ENCODE data around the gene NECAP2.

Gene NECAP2, protein sequence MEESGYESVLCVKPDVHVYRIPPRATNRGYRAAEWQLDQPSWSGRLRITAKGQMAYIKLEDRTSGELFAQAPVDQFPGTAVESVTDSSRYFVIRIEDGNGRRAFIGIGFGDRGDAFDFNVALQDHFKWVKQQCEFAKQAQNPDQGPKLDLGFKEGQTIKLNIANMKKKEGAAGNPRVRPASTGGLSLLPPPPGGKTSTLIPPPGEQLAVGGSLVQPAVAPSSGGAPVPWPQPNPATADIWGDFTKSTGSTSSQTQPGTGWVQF

DNA sequence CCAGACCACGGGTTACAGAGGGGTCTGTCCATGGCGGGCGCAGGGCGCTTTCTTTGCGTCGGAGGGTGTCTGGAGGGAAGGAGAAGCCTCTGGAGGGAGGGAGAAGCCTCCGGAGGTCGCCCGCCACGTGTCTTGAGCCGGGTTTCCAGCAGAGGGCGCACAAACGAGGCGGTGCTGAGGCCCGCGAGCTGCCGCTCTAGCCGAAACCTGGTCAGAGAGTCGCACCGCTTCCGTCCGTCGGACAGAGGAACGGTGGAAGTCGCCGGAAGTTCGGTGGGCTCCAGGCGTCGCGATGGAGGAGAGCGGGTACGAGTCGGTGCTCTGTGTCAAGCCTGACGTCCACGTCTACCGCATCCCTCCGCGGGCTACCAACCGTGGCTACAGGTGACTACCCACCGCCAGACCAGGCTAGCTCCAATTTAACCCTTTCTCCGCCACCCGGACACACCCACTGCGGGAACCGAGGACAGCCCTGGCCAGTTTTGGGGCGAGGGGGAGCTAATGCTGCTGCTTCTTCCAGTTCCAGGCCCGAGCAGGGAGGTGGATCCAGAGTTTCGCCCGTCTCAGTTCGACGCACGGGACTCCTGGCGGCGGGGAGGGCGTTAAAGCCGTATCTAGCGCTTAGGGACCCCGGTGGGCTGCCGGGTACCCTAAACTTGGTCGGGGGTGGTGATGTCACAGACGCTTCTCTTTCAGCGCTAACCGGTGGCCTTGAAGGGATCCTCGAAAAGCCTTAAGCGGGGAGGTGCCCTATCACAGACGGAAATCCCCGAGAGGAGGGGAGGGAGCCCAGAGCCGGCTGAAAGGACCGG, at the start of gene NECAP2:
Gene NECAP2 (plus strand): TSS at position 255 of the 812 bp plus-strand sequence. CDS start 38 bp downstream, at position 293.
- FAIRE-seq = peak; percentile 74

DNA sequence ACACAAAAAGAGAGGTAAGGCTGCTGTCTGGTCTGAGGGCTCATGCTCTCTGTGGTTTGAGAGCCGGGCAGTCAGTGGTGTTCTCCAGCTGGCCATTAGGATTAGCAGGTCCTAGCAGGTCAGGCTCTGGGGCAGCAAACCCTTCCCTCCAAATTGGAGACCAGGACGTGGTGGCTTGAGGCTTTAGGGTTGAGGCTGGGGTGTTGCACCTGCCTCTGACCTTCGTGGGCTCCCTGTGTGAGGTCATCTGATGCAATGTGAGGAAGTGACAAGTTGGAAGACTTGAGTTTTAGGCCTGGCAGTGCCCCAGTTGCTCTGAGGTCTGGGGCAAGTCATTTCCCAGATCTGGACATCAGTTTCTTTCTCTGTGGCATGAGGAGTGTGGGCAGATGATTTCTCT, 49.1 kb upstream of the NECAP2 start:
- FAIRE-seq = no peak

DNA sequence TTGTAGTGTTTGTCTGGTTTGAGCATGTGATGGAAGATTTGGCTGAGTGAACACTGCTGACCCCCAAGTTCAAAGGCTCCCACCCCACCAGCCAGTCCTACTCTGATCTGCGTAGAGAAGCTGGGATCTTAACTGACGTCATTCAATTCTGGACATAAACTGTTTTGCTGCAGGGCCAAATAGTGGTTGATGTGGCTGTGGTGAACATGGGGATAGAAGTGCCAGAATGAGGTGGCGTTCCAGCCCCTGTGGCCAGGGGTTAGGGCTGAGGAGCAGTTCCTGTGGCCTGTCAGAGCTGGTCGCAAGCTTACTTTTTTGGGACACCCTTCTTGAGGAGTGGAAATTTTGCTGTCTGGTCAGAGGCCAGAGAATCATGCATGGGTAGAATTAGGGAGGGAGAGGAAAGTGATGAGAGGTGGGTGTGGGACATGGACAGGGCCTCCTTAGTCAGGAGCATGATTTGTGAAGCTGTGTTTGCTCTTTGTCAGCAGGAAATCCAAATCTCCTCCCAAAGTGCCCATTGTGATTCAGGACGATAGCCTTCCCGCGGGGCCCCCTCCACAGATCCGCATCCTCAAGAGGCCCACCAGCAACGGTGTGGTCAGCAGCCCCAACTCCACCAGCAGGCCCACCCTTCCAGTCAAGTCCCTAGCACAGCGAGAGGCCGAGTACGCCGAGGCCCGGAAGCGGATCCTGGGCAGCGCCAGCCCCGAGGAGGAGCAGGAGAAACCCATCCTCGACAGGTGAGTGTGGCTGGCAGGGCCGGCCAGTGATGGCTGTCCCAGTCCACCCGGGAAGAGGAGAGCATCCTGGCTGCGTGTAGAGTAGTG, 47.6 kb upstream of the NECAP2 start:
- no peak for FAIRE-seq

DNA sequence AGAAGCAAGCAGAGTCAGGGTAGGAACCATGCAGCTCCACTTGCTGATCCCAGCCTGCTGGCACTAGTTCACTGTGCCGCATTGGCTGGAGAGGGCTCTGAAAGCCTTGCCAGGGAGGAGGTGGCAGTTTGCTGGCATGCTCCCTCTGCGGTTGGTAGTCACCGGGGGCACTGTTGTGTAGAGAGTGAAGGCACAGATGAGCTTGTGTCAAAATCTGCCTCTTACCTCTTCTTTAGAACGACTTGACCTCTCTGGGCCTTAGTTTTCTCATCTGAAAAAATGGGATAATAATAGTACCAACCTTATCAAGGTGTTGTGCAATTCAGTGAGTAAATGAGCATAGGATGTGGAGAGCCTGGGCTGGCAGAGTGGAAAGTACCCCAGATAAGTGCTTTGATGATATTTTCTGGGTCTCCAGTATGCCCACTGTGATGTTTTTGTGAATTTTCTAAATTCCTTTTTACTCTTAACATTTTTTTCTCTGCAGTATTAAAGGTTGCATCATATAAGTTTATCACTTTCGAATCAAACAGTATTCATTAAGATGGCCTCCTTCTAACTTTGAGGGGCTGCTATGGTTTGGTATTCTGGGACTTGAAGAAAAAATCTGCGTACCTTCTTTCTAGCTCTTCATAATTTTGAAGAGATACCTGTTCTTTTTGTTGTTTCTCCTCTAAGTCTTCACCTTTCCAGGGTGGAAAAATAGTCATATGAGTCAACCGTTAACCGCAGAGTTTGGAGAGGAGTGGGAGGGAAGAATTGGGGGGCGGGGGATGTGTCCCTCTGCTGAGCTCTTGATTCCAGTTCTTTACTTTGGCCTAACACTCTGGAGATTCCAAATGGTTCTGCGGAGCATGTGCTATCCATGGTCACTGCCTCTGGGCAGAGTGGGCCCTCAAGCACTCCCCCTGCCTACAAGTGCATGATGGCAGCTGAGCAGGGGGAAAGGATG, 46.7 kb upstream of the NECAP2 start:
- no peak for FAIRE-seq

DNA sequence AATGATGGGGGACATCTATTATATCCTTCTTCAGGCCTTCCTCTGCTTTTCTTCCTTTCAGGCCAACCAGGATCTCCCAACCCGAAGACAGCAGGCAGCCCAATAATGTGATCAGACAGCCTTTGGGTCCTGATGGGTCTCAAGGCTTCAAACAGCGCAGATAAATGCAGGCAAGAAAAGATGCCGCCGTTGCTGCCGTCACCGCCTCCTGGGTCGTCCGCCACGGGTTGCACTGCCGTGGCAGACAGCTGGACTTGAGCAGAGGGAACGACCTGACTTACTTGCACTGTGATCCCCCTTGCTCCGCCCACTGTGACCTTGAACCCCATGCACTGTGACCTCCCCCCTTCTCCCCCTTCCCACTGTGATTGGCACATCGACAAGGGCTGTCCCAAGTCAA, 45.5 kb upstream of the NECAP2 start:
- no peak for FAIRE-seq

DNA sequence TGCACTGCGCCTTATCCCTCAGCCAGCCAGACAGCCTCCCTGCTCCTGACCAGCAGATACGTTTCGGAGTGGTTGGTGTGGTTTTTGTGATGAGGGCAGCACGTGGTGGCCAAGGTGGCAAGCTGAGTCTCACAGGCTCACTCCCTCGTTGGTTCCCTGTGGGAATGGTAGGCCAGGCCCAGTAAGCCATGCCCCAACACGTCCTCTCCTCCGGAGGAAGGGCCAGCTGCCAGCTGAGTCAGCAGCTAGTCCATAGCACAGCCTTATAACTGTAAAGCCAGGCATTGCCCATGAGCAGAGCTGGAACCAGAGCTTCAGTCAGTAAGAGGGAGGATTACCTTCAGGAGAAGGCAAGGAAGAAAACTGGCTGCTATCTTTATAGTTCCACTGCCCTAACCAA, 43.9 kb upstream of the NECAP2 start:
- no peak for FAIRE-seq

DNA sequence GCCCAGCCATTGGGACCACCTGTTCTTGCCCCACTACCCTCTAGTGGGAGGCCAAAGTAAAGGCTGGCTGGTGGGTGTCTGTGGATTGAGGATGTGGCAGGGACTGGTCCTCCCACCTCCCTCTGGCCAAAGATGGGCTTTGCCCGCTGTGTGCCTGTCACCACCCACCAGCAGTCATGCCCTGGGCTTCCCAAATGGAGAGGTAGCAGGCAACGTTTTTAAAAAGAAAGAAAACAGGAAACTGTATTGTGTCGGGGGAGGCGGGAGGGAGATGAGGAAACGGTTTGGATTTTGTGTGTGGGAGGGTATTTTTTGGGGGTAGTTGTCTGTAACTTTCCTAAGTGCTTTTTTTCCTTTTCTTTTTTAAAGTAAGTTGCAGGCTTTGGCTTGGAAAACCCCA, 43.4 kb upstream of the NECAP2 start:
- no peak for FAIRE-seq

DNA sequence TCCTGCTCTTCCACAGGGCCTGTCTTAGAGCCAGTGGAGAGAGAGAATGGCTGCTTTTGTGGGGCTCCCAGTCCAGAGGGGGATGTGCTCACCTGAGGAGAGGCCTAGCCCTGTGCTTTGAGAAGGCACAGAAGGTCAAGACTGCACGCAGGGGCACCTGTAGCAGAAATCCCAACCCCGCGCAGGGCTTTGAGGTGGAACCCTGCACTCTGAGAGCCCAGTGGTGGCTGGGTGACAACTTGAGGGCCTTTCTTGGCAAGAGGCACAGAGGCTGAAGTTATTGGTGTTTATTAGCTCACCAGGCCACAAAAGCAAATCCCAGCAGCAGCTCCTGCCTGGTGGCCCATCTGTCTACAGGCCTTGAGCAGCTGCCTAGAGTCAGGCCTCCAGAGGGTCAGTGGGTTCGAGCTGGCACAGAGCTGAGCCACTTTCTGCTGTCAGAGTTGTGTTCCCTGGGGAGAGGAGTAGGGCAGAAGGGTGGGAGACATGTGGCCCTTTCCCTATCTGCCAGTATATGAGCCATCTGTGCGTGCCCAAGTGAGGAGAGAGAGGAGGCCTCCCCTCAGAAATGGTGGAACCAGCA, 42.1 kb upstream of the NECAP2 start:
- FAIRE-seq = no peak

DNA sequence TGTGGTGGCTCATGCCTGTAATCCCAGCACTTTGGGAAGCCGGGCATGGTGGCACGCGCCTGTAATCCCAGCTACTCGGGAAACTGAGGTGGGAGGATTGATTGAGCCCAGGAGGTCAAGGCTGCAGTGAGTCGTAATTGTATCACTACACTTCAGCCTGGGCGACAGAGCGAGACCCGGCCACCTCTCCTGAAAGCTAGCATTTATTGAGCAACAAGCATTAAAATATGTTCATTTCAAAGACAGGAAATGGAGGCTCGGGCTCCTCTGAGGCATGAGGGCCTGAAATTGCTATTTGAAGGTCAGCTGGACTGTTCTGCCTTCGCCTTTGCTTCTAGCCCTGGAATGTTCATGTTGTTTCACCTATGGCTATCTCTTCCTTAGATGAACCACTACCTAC, 37.8 kb upstream of the NECAP2 start:
- no peak for FAIRE-seq

DNA sequence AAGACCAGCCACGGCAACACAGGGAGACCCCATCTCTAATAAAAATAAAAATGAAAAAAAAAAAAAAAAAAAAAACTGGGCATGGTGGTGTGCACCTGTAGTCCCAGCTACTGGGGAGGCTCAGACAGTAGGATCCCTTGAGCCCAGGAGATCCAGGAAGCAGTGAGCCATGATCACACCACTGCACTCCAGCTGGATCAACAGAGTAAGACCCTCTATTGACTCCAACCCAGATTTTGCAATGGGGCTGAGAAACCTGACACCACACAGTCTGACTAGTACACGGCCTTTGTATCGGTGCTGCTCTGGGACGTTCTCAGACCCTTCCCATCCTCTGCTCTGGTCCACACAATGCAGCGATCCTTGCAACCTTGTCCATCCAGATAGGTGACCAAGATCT, 35.1 kb upstream of the NECAP2 start:
- no peak for FAIRE-seq

DNA sequence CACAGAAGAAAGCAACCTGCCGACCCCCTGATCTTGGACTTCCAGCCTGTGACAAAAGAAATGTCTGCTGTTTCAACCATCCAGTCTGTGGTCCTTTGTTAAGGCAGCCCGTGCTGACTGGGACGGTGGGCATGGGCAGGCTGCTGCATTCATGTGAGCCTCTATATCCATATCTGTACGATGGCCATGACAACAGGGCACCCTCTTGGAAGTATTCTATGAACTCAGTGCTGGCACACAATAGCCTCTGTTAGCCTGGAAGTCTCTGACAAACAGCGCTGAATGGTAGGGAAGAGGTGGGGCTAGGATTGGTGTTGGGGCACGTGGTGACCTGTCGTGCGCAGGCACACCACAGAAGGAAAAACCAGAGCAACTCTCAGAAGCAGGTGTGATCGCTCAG, 33.7 kb upstream of the NECAP2 start:
- no peak for FAIRE-seq

DNA sequence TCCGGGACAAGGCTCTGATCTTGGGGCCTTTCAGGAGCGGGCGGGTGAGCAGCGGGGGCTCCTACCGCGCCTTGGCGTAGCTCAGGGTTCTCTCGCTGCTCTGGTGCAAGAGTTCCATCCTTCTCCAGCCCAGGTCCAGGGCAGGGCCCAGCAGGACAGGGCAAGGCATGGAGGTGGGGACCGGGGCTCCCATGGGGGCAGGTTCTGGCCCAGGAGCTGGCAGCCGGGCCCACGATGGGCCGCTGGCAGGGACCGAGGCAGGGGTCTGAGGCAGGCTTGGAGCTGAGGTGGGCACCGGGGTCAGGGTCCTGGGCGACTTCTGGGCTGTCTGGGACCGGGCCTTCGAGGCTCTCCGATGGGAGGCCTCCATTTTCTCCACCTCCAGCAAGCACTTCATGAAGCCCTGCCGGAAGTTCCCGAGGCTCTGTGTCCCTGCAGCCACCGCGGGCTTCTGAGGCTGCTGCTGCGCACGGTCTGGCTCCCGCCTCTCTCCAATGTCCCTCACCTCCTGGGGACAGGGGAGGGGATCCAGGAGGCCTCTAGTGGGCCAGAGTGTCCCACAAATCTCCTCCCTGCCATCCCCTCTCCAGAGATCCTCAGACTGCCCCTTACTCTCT, 30.9 kb upstream of the NECAP2 start:
- no peak for FAIRE-seq

DNA sequence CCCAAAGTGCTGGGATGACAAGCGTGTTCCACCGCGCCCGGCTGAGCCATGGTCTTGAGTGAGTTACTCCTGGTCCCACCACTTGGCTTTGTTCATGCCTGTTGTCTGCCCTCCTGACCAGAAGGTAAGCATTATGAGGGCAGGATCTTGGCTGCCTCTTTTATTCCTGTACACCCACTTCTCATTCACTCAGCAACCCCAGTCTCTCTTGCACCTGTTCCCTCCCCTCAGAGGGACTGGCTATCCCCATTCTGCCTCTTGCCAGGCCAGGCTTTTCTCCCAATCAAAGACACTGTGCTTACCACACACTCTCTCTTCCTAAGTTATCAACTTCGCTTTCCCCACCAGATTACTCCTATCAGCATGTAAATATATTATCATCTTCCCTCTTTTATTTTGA, 29.7 kb upstream of the NECAP2 start:
- FAIRE-seq = no peak

DNA sequence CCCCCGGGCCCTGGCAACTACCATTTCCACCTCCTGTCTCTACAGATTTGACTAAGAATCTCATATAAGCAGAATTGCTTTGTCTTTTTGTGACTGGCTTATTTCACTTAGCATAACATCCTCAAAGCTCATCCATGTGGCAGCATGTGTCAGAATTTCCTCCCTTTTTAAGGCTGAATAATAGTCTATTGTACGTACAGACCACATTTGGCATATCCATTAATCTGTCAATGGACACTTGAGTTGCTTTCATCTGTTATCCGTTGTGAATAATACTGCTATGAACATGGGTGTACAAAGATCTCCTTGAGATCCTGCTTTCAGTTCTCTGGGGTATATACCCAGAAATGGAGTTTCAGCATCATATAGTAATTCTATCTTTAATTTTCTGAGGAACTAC, 27.3 kb upstream of the NECAP2 start:
- no peak for FAIRE-seq

DNA sequence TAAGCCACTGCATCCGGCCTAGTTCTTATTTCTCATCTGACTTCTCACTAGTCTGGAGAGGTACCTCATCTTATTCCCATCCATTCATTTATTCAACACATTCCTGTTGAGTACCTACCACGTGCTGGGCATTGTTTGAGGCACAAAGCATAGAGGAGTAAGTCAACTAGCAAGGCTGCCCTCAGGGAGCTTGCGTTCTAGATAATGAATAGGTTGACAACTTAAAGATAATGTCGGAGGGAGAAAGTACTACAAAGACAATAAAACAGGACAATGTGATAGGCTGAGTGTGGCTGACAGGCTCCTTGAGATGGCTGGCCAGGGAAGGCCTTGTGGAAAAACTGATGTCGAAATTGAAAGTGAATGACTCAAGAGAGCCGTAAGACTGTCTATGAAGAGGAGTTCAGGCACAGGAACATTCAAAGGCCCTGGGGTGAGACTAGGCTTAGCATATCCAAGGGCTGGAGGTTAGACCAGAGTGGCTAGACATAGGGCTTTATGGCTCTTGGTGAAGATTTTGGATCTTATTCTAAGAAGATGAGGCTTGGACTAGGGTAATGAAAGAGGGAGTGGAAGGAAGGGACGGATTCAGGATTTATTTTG, 21.6 kb upstream of the NECAP2 start:
- no peak for FAIRE-seq

DNA sequence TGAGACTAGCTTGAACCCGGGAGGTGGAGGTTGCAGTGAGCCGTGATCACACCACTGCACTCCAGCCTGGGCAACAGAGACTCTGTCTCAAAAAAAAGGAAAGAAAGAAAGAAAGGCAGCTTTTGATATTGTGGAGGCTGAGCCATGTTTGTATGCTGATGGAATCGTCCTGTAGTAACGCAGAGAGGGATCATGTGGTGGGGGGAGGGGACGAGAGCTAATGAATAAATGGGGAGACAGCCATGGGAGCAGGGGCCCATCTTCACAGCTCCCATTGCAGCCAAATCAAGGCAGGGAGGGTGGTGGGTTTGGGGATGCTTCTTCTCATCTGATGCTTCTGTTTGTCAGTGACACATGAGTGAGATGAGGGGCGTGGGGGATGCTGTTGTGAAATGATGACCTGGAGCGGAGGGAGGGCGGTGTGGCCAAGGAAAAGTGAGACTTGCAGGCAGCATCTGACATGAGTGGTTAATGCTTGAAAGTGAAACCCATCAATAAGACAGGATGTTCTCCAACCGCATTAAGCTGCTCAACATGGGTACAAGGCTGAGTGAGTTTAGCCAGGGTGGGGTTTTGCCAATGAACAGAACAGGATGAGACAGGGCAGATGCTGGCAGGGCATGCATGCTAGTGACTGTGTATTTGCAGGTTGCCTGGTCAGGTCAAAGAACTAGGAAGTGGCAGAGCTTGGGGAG, 20.0 kb upstream of the NECAP2 start:
- no peak for FAIRE-seq

DNA sequence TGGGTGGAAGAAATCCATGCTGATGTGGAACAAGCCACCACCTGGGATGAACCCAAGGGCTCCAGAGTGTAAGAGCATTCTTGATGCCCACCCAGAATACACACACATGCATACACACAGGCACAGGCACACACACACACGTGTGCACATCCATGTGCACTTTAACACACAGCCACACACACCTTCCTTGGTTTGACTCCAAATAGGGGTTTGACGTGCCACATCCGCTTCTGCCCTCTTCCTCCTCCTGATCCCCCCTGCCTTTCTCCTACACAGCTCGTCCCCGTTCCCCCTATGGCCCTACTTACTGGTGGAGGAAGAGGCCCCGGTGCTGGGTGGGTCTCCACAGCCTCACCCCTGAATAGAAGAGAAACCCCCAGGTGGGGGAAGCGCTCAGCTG, 19.3 kb upstream of the NECAP2 start:
- no peak for FAIRE-seq

DNA sequence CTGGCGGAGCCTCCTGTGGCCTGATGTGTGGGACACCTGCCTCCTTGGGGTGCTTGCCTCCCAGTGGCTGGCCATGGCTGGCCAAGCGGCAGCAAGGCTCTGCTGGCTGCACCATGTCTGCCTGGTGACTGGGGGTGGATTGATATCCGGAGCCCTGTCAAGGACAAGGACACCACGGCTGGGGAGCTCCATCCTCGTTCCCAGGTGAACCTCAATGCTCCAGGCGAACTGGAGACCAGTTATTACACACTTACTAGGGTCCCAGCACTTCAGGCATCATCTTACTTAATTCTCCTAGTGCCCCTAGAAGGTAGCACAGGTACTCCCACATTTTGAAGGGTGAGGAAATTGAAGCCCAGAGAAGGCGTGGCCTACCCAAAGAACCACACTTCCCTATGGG, 18.5 kb upstream of the NECAP2 start:
- no peak for FAIRE-seq

DNA sequence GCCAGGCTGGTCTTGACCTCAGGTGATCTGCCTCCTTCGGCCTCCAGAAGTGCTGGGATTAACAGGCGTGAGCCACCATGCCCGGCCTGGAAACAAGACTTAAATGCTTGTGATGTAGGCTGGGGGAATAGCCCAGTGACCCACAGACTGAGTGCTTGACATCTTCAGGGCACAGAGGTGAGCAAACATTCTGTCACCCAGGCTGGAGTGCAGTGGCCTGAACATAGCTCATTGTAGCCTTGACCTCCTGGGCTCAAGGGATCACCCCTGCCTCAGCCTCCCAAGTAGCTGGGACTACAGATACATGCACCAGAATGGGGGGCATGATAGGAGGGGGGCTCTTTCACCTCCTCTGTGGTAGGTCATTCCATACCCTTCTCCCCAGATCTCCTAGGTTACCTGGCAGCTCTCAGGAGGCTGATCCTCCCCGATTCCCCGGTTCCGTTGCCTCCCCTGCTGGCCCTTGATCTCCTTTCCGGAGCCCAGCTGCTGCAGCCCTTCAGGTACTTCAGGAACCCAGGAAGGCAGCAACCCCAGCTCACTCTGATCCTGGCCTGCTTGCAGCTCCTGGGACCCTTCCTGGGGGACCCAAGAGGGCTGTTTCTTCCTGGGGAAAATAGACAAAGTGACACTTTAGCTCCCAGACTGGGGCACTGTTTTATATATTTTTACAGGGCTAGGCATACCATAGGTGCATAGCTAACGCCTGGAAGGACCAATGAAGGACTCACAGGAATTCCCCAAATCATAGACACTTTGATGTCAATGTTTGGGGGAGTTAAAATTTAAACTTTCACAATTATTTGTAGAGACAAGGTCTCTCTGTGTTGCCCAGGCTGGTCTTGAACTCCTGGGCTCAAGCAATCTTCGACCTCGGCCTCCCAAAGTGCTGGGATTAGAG, 15.1 kb upstream of the NECAP2 start:
- no peak for FAIRE-seq

Measured in G401.6 (cell line).